22Rv1 (cell line): ENCODE data around the gene OR2T1.
"Not testable (repeated sequence)": the region's sequence is repeated elsewhere in the genome, so short reads cannot be mapped to it uniquely, and the experiment has no call there.

ENCODE experiments used
- H3K27ac ChIP-seq: fragments of 450-650 bp; 2 replicates; pipeline ENCODE4 v1.5.1; 2017
- ZFX ChIP-seq: fragments of 450-650 bp; IDR thresholded peaks from 2 replicates; pipeline ENCODE4 v1.6.1; 2017; ENCODE audit warnings: antibody characterized with exemption, borderline replicate concordance
- TF ChIP-seq, protein P1 (sequence below): fragments of 450-650 bp; IDR thresholded peaks from 2 replicates; pipeline ENCODE4 v1.5.1; 2017; ENCODE audit warnings: mild to moderate bottlenecking

The OR2T1 gene

GRCh38 chr1:248417854-248418253 is 15.0 kb downstream of the OR2T1 start:
- H3K27ac ChIP-seq: no peak overlapping the region
- TF ChIP-seq, protein P1, sequence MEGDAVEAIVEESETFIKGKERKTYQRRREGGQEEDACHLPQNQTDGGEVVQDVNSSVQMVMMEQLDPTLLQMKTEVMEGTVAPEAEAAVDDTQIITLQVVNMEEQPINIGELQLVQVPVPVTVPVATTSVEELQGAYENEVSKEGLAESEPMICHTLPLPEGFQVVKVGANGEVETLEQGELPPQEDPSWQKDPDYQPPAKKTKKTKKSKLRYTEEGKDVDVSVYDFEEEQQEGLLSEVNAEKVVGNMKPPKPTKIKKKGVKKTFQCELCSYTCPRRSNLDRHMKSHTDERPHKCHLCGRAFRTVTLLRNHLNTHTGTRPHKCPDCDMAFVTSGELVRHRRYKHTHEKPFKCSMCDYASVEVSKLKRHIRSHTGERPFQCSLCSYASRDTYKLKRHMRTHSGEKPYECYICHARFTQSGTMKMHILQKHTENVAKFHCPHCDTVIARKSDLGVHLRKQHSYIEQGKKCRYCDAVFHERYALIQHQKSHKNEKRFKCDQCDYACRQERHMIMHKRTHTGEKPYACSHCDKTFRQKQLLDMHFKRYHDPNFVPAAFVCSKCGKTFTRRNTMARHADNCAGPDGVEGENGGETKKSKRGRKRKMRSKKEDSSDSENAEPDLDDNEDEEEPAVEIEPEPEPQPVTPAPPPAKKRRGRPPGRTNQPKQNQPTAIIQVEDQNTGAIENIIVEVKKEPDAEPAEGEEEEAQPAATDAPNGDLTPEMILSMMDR: no peak
- TF ChIP-seq ZFX: no peak

DNA sequence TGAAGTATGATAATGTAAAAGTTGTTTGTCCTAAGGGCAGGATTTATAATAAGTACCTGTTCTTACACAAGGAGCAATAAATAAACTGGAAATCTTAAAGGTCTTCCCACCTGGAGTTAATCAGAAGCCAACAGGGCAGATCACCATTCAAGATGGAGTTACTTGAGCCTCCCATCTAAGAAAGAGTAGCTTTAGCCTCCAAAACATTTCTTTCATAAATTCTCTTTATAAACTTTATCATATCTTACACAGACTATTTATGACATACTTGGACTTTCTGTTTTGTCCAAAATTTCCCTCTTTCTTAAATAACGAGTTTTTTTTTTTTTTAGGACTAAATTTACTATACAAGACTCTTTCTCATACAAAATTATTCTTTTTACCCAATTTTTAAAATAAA is 18.5 kb downstream of the OR2T1 start:
- H3K27ac ChIP-seq: no peak overlapping the region
- TF ChIP-seq, protein P1: no peak
- TF ChIP-seq ZFX: no peak

- not testable (repeated sequence) for H3K27ac ChIP-seq
Measured at GRCh38 chr1:248427526-248428191, 24.8 kb downstream of the OR2T1 start.

DNA sequence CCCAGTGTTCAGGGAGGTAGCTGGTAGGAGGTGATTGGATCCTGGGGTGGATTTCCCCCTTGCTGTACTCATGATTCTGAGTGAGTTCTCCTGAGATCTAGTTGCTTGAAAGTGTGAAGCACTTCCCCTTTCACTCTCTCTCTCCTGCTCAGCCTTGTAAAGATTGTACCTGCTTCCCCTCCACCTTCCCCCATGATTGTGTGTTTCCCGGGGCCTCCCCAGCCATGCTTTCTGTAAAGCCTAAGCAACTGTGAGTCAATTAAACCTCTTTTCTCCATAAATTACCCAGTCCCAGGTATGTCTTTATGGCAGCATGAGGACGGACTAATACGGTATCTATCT is 25.3 kb downstream of the OR2T1 start:
- not testable (repeated sequence) for H3K27ac ChIP-seq

GRCh38 chr1:248431683-248432082 is 28.8 kb downstream of the OR2T1 start:
- H3K27ac ChIP-seq: not testable (repeated sequence)

DNA sequence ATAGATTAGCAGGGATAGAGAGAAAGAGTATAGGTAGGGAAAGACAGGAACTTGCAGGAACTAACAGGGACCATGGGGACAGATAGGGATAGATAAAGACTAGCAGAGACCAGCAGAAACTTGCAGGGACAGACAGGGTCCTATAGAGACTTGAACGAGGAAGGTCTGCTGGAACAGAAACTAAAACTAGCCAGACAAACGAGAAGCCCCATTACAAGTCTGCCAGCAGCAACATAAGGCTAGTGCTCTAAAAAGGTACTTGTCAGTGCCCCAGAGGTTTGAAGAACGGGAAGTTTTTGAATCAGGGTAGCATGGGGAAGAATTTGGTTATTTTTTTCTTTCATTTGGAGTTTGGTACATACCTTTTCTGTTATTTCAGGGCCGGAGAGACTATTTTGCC is 29.4 kb downstream of the OR2T1 start:
- H3K27ac ChIP-seq: not testable (repeated sequence)

DNA sequence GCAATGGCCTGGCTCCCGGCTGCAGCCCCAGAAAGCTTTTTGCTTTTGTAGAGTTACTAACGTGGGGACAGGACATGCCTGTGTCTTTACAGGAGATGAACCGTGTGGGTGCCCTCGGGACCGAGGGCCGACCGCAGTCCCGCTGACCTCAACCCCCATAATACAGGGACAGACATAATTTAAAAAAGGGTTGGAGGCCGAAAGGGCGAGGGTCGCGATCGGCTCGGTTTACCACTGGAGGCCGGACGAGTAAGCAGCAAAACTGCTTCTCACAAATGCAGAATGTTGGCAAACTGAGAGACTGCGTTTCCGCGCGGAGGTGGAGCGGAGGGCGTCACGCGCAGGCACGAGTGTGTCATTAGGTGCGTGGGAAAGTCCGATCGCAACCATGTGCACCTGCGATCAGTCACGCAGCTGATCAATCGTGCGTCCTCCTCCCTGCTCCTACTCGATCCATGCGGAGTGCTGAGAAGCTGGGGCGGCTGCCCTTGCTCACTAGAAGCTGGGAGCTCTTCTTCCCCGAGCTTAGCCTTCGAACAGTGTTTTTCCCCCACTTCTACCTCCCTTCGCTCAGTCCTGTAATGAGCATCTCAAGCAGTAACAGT is 31.1 kb downstream of the OR2T1 start:
- H3K27ac ChIP-seq: not testable (repeated sequence)

- H3K27ac ChIP-seq: not testable (repeated sequence)
Measured at GRCh38 chr1:248434913-248435312, 32.1 kb downstream of the OR2T1 start.

GRCh38 chr1:248436303-248436702 is 33.5 kb downstream of the OR2T1 start:
- not testable (repeated sequence) for H3K27ac ChIP-seq

- H3K27ac ChIP-seq: not testable (repeated sequence)
Measured at GRCh38 chr1:248438668-248439067, 35.8 kb downstream of the OR2T1 start.

GRCh38 chr1:248439283-248439682 is 36.4 kb downstream of the OR2T1 start:
- H3K27ac ChIP-seq: not testable (repeated sequence)

- not testable (repeated sequence) for H3K27ac ChIP-seq
Measured at GRCh38 chr1:248442500-248443277, 39.8 kb downstream of the OR2T1 start.

- H3K27ac ChIP-seq: not testable (repeated sequence)
Measured at GRCh38 chr1:248444603-248445002, 41.8 kb downstream of the OR2T1 start.

DNA sequence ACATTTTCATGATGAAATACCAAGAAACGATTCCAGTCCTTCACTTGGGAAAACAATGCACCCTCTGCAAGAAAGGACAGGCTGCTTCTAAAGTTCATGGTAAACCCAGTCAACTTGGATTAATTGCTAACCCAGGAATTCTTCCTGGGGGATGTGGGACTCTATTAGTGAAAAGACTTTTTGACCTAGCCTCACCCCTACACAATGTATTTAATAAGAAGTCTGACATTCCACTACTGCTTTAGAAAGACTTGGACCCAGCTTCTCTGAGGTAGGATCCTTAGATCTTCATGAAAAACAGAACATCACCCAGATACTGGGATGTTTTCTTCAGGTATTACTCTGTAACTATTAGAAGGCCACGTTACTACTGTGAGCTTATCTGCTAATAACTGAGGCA is 42.6 kb downstream of the OR2T1 start, which contains the start of gene OR2T2:
Gene OR2T2 (plus strand): TSS at position 239 of the 400 bp plus-strand sequence. CDS start 7,161 bp downstream, outside the sequence.
- H3K27ac ChIP-seq: not testable (repeated sequence)

DNA sequence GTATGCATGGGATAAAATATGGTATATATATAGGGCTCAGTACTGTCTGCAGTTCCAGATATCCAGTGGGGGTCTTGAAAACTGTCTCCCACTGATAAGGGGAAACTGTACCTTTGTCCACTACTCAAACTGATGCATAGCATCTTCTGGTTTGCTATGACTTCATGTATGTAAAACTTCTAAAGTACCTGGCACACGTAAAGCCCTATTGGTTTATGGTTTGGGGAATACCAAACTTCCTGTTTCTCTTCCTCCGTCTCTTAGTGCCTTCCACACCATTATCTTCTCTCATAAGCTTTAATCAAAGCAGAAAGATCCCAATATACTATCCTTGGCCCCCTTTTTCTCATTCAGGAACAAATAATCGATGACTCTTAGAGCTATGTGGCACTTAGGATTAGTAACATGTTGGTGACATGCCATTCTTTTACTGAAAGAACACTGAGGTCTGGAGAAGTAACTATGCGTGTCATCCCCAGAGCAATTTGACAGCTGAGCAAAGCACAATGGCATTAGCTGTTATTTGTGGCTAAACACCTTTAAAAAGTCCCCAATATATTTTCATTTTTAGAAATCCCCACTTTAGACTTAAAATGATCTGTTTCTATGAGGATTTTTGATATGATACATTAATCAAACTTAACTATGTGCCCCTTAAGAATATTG is 45.7 kb downstream of the OR2T1 start:
- not testable (repeated sequence) for H3K27ac ChIP-seq

GRCh38 chr1:248449821-248450465 is 47.1 kb downstream of the OR2T1 start:
- H3K27ac ChIP-seq: not testable (repeated sequence)

- not testable (repeated sequence) for H3K27ac ChIP-seq
Measured at GRCh38 chr1:248450466-248451145, 47.8 kb downstream of the OR2T1 start.

DNA sequence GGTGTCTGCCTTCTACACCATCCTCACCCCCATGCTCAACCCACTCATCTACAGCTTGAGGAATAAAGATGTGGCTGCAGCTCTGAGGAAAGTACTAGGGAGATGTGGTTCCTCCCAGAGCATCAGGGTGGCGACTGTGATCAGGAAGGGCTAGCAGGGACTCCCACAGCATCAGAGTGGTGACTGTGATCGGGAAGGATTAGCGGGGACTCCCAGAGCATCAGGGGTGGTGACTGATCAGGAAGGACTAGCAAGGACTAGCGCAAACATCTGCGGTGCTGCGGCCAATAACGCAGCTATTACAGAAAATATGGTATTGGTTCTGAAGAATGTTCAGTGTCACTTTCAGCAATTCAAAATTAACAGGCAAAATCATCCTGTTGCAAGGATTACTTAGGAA is 50.8 kb downstream of the OR2T1 start:
- not testable (repeated sequence) for H3K27ac ChIP-seq
